Activated CD4-positive, alpha-beta T cell treated with anti-CD3 and anti-CD28 coated beads for 24 hours (primary cell): Measurements from ENCODE around the gene SCAF1.
"Not testable (repeated sequence)": the region's sequence is repeated elsewhere in the genome, so short reads cannot be mapped to it uniquely, and the experiment has no call there.

Source experiments
- DNase-seq, 2 donors: peaks; one replicate each; pipeline ENCODE4 v3.0.0-alpha.2; 2020; ENCODE audit warnings: low read depth in 2 of 2

Gene SCAF1

GRCh38 chr19:49614096-49614833 lies 27.7 kb upstream of the SCAF1 start:
- no peak for DNase-seq

- DNase-seq: no peak
Measured at GRCh38 chr19:49615861-49616260, 26.1 kb upstream of the SCAF1 start.

- no peak for DNase-seq
Measured at GRCh38 chr19:49616532-49616931, 25.5 kb upstream of the SCAF1 start.

DNA sequence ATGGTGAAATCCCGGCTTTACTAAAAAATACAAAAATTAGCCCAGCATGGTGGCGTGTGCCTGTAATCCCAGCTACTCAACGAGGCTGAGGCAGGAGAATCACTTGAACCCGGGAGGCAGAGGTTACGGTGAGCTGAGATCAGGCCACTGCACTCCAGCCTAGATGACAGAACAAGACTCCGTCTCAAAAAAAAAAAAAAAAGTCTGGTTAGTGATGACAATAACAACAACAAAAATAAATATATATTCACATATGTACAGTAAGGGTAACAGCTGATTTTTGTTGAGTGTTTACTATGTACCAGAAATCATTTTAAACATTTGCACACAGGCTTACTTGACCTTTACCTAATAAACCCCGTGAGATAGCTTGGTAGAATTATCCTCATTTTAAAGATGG lies 25.1 kb upstream of the SCAF1 start:
- DNase-seq: no peak

DNA sequence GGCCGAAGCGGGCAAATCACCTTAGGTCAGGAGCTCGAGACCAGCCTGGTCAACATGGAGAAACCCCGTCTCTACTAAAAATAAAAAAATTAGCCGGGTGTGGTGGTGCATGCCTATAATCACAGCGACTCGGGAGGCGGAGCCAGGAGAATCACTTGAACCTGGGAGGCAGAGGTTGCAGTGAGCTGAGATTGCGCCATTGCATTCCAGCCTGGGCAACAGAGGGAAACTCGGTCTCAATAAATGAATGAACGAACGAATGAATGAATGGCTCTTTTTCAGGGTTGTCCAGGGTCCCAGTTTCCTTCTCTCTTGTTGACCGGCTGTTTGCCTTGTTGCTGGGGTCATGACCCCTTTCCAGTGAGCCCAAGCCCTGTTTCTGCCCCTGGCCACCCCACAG lies 24.1 kb upstream of the SCAF1 start:
- not testable (repeated sequence) for DNase-seq

- DNase-seq: no peak
Measured at GRCh38 chr19:49624967-49625910, 16.8 kb upstream of the SCAF1 start.

- no peak for DNase-seq
Measured at GRCh38 chr19:49626226-49626625, 15.8 kb upstream of the SCAF1 start.

- DNase-seq: no peak
Measured at GRCh38 chr19:49629659-49630058, 12.3 kb upstream of the SCAF1 start.

DNA sequence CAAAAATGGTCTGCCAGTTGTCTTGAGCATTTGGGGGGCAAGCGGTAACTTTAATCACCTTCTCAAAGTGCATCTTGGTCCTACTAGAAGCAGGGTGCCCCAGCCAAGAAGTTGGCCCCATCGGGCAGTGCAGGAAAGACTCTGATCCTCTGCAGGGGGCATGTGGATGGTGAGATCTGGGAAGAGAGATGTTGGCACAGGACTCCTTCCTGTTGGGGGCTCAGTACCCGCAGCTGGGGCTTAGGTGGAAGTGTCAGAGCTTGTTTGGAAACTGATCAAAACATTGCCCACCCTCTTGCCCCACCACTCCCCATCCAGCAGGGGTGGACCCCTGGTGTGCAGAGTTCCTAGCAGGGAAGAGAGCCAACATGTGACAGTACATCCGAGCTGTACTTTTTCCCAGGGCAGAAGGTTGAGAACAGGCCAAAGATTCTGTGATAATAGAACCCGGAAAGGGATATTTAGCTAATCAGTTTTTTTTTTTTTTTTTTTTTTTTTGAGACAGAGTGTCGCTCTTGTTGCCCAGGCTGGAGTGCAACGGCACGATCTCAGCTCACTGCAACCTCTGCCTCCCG lies 10.9 kb upstream of the SCAF1 start:
- no peak for DNase-seq

DNA sequence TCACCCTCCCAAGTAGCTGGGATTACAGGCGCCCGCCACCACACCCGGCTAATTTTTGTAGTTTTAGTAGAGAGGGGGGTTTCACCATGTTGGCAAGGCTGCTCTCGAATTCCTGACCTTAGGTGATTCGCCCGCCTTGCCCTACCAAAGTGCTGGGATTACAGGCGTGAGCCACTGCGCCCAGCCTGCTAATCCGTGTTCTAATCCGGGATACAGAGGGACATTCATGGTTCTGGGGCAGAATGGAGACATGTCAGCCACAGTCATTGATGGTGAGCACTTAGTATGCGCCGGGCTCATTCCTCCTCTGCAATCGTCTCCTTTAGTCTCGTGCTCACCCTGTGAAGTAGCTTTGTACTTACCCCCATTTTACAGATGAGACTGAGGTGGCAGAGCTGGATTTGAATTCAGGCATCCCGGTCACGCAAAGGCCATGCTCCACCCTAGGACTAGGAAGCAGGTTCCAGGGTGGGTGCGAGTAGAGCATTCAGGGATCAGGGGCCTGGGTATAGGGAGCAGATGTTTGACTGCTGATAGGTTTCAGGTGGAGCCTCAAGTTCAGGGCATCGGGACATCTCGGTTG lies 10.3 kb upstream of the SCAF1 start:
- DNase-seq: no peak

DNA sequence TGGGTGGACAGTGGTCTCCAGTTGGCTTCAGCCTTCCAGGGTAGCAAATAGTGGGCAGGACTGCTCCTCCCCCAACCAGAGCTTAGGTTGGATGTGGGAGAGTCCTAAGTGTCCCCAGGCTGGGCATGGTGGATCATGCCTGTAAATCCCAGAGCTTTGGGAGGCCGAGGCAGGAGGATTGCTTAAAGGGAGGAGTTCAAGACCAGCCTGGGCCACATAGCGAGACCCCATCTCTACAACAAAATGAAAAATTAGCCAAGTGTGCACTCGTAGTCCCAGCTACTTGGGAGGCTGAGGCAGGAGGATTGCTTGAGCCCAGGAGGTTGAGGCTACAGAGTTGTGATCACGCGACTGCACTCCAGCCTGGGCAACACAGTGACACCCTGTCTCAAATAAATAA lies 9.4 kb upstream of the SCAF1 start:
- no peak for DNase-seq

DNA sequence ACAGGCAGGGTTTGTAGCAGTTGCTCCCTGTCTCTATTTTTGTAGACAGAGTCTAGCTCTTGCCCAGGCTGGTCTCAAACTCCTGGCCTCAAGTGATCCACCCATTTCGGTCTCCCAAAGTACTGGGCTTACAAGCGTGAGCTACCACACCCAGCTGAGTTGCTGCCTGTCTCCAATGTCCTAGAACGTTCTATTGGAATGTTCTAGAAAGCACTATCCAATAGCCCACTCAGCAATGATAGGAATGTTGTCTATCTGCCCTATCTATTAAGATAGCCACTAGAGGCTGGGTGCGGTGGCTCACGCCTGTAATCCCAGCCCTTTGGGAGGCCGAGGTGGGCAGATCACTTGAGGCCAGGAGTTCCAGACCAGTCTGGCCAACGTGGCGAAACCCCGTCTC lies 8.7 kb upstream of the SCAF1 start:
- DNase-seq: not testable (repeated sequence)

DNA sequence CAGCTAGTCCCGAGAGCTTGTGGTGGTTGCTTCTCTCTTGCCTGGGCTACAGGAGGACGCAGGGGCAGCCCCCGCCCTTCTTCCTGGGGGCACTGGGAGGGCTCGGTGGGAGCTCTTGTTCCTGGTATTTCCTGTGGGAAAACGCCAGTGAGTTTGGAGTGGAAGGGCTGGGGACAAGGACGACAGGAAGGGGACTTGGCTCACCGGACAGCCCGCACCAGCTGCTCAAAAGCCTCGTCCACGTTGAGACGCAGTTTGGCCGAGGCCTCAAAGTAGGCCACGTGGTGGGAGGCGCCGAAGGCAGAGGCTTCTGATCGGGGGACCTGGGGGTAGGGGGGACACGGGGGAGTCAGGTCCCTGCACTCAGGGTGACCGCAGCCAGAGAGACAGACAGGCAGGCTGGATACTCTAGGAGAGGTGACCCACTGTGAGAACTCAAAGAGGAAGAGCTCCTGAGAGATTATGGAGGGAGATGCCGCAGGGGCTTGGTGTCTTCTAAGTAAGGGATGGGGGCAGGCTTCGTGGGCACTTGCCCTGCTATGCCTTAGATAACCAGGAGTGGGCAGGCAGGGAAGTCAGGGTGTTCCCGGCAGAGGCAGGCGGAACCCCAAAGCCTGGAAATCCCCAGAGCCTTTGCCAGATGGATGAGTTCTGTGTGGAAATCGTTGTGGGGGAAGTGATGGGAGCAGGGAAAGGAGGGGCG lies 6.3 kb upstream of the SCAF1 start:
- DNase-seq: no peak

GRCh38 chr19:49636233-49636932 lies 5.6 kb upstream of the SCAF1 start:
- no peak for DNase-seq

- no peak for DNase-seq
Measured at GRCh38 chr19:49637821-49638738, 3.9 kb upstream of the SCAF1 start.

DNA sequence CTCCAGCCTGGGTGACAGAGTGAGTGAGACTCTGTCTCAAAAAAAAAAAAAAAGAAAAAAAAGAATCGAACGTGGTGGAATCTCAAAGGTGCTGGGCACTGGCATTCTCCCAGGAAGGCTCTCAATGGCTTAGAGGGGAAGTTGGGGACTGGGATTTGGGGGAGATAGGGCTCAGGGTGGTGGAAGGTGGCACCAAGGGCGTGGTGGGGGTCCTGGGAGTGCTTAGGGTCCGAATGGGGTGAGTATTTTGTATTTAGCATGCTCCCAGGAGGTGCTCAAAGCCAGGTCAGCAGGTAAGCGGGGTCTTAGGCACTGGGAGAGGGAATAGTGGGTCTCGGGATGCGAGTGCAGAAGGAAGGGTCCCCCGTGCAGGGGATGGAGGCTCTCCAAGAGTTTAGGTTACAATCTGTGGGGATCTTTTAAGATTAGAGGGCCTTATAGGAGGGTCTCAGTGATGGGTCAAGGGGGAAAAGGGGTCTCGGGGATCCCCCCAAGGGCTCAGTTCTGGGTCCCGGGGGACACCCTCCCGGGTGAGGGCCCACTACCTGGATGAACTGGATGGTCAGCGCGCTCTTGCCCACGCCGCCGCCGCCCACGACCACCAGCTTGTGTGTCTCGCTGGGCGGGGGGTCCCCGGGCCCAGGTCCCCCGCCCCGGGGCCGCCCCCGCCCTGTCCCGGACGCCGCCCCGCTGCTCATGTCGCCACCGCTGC lies 2.5 kb upstream of the SCAF1 start:
- no peak for DNase-seq

GRCh38 chr19:49640113-49640898 lies 1.7 kb upstream of the SCAF1 start, which contains the start of gene RRAS:
RRAS (minus strand) TSS chr19:49640143; CDS start chr19:49640098, 45 bp downstream.
- DNase-seq: peak; percentile 100

- DNase-seq: no peak
Measured at GRCh38 chr19:49642492-49643035, 555 bp downstream of the SCAF1 start.
